GM19025 (cell line): ENCODE data around the gene RGS11.
"Not testable (repeated sequence)": the region's sequence is repeated elsewhere in the genome, so short reads cannot be mapped to it uniquely, and the experiment has no call there.

Experiments
- ATAC-seq: cut with Tn5 transposase; IDR thresholded peaks from one replicate; pipeline ENCODE4 v1.9.1; 2021; ENCODE audit warnings: mild to moderate bottlenecking, low read depth, moderate library complexity; ENCODE audit not compliant: unreplicated experiment

RGS11 gene

GRCh38 chr16:264440-264951 is 11.2 kb downstream of the RGS11 start:
- no peak for ATAC-seq

DNA sequence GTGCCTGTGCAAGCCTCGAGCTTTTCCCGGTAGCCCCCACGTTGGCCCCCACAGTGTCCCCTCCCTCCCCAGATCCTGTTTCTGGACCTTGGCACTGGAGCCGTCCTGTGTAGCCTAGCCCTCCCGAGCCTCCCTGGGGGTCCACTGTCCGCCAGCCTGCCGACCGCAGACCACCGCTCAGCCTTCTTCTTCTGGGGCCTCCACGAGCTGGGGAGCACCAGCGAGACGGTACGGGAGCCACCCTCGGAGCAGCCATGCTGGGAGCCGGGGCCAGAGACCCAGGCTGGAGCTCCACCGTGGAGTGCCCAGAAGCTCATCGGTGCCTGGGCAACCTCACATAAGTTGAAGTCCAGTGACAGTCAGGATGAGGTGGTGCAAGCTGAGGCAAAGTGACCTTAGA is 11.8 kb downstream of the RGS11 start:
- ATAC-seq = no peak

- no peak for ATAC-seq
These were observed 12.5 kb downstream of the RGS11 start for GRCh38 chr16:263182-263774.

- ATAC-seq = no peak
These were observed 13.5 kb downstream of the RGS11 start for GRCh38 chr16:262121-262745.

DNA sequence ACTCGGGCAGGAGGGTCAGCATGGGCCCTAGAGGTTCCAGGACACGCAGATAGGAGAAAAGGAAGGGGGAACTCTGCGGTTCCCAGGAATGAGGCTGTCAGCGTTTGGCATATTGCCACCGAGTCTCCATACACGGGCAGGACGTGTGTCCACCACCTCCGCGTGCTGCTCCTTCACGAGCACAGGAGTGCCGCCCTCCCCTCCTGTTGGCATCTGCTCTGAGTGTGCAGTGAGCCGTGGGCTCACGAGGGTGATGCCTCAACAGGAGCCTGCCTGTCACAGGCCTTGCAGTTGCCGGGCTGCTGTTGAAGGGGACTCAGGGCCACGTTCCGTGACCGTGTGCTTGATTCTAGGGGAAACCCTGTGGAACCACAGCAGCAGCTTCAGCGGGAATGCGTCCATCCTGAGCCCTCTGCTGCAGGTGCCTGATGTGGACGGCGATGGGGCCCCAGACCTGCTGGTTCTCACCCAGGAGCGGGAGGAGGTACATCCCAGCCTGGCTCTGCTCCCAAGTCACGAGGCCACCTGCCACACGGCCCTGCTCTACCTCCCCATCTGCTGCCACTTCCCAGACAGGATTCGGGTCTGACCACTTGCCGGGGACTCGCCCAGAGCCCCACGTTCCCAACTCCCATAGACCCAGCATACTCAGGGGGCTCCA is 14.6 kb downstream of the RGS11 start:
- no peak for ATAC-seq

GRCh38 chr16:260326-260725 is 15.4 kb downstream of the RGS11 start:
- no peak for ATAC-seq

DNA sequence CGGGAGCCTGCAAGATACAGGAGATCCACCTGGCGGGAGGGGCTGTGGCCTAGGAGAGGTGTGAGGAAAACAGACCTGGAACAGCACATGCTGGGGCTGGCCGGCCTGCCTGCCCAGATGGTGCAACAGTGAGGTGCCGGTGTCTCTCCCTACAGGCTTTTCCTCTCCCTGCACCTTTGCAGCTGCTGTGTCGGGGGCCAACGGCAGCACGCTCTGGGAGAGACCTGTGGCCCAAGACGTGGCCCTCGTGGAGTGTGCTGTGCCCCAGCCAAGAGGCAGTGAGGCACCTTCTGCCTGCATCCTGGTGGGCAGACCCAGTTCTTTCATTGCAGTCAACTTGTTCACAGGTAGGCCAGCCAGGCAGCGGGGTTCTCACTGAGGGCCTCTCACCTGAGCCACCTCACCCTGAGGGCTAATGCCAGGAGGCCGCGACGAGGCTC is 15.9 kb downstream of the RGS11 start:
- no peak for ATAC-seq

DNA sequence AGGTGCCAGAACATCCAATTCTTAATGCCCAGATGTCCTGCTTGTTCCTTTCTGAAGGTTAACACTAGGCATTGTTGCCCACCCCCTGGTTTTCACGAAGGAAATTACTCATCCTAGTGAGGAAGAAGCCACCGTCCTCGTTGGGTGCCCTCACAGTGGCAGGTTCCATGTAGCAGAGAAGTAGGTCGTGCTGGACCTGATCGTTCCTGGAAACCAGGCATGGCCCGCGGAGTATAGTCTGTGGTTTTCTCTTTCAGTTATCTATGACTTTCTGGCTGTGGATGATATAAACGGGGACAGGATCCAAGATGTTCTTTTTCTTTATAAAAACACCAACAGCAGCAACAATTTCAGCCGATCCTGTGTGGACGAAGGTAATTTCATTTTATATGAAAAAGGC is 16.5 kb downstream of the RGS11 start:
- ATAC-seq = no peak

DNA sequence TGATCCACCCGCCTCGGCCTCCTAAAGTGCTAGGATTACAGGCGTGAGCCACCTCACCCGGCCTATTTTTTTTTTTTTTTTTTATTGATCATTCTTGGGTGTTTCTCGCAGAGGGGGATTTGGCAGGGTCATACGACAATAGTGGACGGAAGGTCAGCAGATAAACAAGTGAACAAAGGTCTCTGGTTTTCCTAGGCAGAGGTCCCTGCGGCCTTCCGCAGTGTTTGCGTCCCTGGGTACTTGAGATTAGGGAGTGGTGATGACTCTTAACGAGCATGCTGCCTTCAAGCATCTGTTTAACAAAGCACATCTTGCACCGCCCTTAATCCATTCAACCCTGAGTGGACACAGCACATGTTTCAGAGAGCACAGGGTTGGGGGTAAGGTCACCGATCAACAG is 17.7 kb downstream of the RGS11 start:
- not testable (repeated sequence) for ATAC-seq

DNA sequence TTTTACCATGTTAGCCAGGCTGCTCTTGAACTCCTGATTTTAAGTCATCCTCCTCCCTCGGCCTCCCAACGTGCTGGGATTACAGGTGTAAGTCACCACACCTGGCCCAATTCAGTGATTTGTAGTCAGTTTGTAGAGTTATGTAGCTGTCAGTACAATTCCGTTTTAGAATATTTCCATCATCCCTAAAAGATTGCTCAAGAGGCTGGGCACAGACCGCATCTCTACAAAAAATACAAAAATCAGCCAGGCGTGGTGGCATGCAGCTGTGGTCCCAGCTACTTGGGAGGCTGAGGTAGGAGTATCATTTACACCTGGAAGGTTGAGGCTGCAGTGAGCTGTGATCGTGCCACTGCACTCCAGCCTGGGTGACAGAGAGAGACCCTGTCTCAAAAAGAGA is 20.6 kb downstream of the RGS11 start:
- no peak for ATAC-seq

- no peak for ATAC-seq
These were observed 21.3 kb downstream of the RGS11 start for GRCh38 chr16:254461-254860.

DNA sequence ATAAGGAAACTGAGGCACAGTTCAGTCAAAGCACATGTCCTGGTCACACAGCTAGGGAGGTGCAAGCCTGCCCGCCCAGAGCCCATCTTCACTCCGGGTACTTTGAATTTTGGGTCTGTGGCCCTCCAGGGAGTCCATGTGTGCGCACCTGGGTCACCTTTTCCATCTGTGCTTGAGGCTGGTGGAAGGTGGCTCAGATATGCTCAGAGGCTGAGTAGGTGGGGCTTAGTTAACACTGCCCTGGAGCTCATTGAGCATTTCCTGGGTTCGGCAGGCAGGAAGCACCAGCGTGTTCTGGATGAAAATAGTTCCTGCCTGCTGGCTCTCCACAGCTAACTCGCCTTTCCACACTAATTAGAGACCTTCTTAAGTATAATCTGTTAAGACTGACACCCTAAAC is 21.9 kb downstream of the RGS11 start:
- ATAC-seq = no peak

GRCh38 chr16:252366-253337 is 23.1 kb downstream of the RGS11 start:
- ATAC-seq = no peak

DNA sequence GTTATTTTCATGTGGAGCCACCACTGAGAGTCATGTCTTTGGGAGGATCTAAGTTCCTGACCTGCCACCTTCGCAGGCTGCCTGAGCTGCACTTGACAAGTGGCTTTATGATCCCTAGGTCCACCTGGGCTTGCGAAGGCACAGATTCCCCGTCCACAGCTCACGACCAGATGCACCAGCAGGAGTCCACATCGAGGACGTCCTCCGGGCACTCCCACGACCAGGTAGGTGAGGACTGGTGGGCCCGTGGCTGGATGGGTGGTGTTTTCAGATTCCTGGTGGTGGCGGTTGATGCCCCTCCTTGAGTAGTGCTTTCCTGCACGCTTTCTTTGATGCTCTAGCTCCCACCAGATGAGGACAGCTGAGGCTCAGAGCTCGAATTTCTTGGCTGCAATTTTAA is 26.3 kb downstream of the RGS11 start:
- no peak for ATAC-seq

GRCh38 chr16:247027-247426 is 28.7 kb downstream of the RGS11 start:
- no peak for ATAC-seq

DNA sequence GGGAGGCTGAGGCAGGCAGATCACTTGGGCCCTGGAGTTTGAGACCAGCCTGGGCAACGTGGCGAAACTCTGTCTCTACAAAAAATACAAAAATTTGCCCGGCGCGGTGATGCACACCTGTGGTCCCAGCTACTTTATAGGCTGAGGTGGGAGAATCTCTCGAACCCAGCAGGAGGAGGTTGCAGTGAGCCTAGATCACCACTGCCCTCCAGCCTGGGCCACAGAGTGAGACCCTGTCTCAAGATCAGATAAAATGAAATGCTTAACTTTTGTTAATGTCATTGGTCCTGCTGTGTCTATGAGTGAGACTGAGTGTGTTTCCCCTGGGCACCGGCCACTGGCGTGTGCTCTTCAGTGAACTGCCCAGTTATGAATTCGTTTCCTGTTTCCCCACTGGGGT is 30.6 kb downstream of the RGS11 start:
- no peak for ATAC-seq

DNA sequence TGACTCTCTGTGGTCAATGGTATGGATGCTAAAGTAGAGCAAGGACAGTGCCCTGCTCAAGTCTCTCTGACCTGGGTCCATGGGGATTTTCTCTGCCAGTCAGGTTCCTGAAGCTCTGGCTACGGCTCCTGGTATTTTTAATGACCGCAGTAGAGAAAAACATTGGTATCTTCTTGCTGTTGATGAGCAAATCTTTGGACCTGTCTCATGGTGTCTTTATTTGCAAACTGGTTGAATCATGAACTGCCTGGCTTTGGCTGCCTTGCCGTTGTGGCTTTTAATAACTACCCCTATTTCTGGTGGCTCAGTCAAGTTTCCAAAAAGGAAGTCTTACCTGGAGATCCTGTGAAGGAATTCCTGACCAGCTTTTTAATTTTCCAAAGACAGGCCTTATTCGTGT is 32.4 kb downstream of the RGS11 start:
- ATAC-seq = no peak

GRCh38 chr16:242281-242680 is 33.5 kb downstream of the RGS11 start:
- ATAC-seq = no peak

DNA sequence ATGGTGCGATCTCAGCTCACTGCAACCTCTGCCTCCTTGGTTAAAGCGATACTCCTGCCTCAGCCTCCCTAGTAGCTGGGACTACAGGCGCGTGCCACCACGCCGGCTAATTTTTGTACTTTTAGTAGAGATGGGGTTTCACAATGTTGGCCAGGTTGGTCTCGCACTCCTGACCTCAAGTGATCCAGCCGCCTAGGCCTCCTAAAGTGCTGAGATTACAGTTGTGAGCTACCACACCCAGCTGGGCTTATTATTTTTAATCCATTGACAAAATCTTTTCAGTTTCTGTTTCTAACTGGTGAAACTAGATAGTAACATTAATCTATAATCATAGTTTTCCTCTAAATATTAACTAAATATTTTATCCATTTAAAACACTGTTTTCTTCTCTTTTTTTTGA is 35.2 kb downstream of the RGS11 start:
- no peak for ATAC-seq

DNA sequence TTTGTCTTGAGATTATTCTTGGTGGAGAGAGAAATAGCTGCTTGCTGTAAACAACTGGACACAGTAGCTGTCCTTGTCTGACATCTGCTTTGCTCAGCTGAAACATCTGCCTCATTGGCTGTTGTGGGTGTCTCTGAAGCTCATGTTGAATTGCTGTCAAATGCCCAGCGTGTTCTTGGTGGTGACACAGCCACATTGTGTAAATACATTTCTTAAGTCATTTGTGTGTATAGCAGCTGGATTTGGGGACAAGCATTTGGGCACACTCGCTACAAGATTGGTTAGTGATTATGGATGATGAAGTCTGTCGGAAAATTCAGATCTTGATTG is 35.8 kb downstream of the RGS11 start:
- ATAC-seq = no peak
